Ishikawa (cell line): Measurements from ENCODE around the gene MAP7.

Experiments
- CEBPB ChIP-seq: IDR thresholded peaks from 2 replicates; pipeline ENCODE4 v1.6.1; 2012
- CREB1 ChIP-seq: IDR thresholded peaks from 2 replicates; pipeline ENCODE4 v1.6.1; 2012; ENCODE audit warnings: low read depth
- EGR1 ChIP-seq: IDR thresholded peaks from 2 replicates; pipeline ENCODE4 v1.6.1; 2012
- EP300 ChIP-seq: IDR thresholded peaks from 2 replicates; pipeline ENCODE4 v1.6.1; 2012; ENCODE audit warnings: borderline replicate concordance
- FOXM1 ChIP-seq: IDR thresholded peaks from 2 replicates; pipeline ENCODE4 v1.6.1; 2012; ENCODE audit warnings: low read depth, borderline replicate concordance
- NFIC ChIP-seq: IDR thresholded peaks from 2 replicates; pipeline ENCODE4 v1.6.1; 2012
- RAD21 ChIP-seq: IDR thresholded peaks from 2 replicates; pipeline ENCODE4 v1.6.1; 2012; ENCODE audit warnings: low read depth
- TAF1 ChIP-seq: IDR thresholded peaks from 2 replicates; pipeline ENCODE4 v1.6.1; 2012; ENCODE audit warnings: low read depth, mild to moderate bottlenecking
- TCF12 ChIP-seq: IDR thresholded peaks from 2 replicates; pipeline ENCODE4 v1.6.1; 2012; ENCODE audit warnings: low read depth
- TEAD4 ChIP-seq: IDR thresholded peaks from 2 replicates; pipeline ENCODE4 v1.6.1; 2012
- YY1 ChIP-seq: IDR thresholded peaks from 2 replicates; pipeline ENCODE4 v1.6.1; 2012; ENCODE audit warnings: low read depth
- ZBTB7A ChIP-seq: IDR thresholded peaks from 2 replicates; pipeline ENCODE4 v1.6.1; 2012; ENCODE audit warnings: low read depth
- TF ChIP-seq, protein P1 (sequence below): IDR thresholded peaks from 2 replicates; pipeline ENCODE4 v1.6.1; 2012
- TF ChIP-seq, protein P2 (sequence below): IDR thresholded peaks from 2 replicates; pipeline ENCODE4 v1.6.1; 2012
- TF ChIP-seq, protein P3 (sequence below): IDR thresholded peaks from 2 replicates; pipeline ENCODE4 v1.6.1; 2012; ENCODE audit warnings: low read depth, mild to moderate bottlenecking

Gene MAP7

DNA sequence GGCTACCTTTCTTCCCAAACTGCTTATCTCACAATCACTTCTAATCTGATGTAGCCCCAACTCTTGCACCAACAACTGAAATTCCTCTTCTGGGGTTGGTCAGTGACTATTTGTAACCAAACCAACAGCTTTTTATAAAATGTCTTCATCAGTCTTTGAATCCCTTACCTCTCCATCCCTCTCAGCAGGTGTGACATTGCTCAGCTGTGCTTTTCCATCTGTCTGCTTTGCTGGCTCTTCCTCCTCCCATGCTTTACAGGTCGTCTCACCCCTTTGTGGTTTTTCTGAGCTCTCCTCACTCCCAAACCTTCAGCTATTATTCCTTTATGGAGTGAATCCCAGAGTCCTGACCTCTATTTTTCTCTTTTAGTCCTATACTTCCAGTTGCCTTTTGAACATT lies 5.9 kb downstream of the MAP7 start:
- TF ChIP-seq, protein P1, sequence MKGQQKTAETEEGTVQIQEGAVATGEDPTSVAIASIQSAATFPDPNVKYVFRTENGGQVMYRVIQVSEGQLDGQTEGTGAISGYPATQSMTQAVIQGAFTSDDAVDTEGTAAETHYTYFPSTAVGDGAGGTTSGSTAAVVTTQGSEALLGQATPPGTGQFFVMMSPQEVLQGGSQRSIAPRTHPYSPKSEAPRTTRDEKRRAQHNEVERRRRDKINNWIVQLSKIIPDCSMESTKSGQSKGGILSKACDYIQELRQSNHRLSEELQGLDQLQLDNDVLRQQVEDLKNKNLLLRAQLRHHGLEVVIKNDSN: no peak
- no peak for TF ChIP-seq RAD21
- no peak for TF ChIP-seq TAF1
- TF ChIP-seq CREB1: no peak
- TF ChIP-seq, protein P2, sequence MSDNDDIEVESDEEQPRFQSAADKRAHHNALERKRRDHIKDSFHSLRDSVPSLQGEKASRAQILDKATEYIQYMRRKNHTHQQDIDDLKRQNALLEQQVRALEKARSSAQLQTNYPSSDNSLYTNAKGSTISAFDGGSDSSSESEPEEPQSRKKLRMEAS: no peak
- TF ChIP-seq, protein P3, sequence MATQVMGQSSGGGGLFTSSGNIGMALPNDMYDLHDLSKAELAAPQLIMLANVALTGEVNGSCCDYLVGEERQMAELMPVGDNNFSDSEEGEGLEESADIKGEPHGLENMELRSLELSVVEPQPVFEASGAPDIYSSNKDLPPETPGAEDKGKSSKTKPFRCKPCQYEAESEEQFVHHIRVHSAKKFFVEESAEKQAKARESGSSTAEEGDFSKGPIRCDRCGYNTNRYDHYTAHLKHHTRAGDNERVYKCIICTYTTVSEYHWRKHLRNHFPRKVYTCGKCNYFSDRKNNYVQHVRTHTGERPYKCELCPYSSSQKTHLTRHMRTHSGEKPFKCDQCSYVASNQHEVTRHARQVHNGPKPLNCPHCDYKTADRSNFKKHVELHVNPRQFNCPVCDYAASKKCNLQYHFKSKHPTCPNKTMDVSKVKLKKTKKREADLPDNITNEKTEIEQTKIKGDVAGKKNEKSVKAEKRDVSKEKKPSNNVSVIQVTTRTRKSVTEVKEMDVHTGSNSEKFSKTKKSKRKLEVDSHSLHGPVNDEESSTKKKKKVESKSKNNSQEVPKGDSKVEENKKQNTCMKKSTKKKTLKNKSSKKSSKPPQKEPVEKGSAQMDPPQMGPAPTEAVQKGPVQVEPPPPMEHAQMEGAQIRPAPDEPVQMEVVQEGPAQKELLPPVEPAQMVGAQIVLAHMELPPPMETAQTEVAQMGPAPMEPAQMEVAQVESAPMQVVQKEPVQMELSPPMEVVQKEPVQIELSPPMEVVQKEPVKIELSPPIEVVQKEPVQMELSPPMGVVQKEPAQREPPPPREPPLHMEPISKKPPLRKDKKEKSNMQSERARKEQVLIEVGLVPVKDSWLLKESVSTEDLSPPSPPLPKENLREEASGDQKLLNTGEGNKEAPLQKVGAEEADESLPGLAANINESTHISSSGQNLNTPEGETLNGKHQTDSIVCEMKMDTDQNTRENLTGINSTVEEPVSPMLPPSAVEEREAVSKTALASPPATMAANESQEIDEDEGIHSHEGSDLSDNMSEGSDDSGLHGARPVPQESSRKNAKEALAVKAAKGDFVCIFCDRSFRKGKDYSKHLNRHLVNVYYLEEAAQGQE: no peak
- no peak for TF ChIP-seq EGR1
- TF ChIP-seq TEAD4: no peak
- TF ChIP-seq ZBTB7A: no peak
- TF ChIP-seq CEBPB: no peak
- no peak for TF ChIP-seq TCF12
- no peak for TF ChIP-seq YY1
- TF ChIP-seq EP300: no peak
- no peak for TF ChIP-seq FOXM1
- no peak for TF ChIP-seq NFIC

DNA sequence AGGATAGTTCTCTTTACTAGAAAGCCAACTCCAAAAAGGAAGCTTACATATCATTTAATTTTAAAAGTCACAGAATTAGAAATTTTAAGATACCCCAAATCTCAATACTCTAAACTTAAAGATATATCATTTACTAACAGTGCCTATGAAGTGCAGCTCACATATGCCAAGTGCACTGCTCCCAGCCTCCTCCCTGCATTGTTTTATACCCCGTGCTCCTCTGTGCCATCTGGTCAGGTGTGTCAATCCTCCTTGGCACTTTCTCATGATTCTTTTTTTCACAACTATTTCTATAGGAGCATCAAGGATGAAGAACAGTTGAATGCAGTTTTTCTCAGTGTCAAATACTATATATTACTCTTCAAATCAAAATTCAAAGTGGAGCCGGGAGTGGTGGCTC lies 8.8 kb downstream of the MAP7 start:
- TF ChIP-seq YY1: no peak
- TF ChIP-seq TCF12: no peak
- TF ChIP-seq EGR1: no peak
- no peak for TF ChIP-seq FOXM1
- TF ChIP-seq, protein P3: no peak
- no peak for TF ChIP-seq ZBTB7A
- TF ChIP-seq EP300: no peak
- TF ChIP-seq, protein P2: no peak
- TF ChIP-seq, protein P1: no peak
- no peak for TF ChIP-seq CEBPB
- no peak for TF ChIP-seq TAF1

DNA sequence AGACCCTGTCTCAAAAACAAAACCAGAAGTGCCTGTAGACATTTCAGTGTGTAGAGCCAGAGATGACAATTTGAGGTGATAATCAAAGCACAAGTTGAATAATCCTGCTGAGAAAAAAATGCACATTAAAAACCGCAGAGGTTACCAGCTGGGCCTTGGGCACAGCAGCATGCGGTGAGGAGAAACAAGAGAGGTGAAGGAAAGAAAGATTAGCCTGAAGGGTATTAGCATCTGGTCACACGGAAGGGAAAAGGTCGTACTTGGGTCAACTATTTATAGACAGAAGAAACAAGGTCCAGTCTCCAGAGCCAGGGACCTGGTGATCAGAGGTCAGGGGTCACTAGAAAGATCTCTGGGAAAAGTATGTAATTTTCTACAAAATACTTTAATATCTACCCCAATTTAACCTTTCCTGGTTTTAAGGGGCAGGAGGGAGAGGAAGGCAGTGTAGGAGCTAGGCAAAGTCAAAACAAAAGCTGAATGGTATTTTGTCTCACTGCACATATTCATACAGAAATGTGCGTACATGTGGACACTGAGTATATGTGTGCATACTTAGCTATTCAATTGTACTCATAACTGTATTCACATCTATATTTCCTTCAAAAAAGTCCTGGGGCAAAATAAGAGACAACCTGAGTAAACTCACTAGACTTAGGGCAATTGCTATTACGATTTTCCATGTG lies 10.1 kb downstream of the MAP7 start:
- no peak for TF ChIP-seq NFIC
- no peak for TF ChIP-seq TAF1
- no peak for TF ChIP-seq CEBPB
- no peak for TF ChIP-seq RAD21
- TF ChIP-seq ZBTB7A: no peak
- TF ChIP-seq, protein P2: no peak
- no peak for TF ChIP-seq YY1
- TF ChIP-seq FOXM1: no peak
- no peak for TF ChIP-seq TEAD4
- no peak for TF ChIP-seq CREB1
- TF ChIP-seq, protein P3: no peak

DNA sequence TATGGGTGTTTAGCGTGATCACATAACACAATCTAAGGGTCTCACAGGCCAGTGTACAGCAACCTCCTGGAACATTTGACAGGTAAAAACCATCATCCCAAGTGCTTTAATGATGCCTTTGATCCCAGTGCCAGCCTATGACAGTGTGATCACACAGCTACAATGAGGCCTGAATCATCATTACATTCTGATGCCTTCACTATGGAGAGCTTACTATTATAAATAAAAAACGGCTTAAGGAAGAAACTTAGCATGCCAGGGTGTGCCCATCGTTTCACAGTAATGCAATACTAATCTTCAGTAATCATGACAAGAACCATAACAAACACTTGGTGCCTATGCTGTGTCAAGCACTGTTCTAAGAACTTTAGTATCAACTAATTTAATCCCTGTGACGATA lies 11.4 kb downstream of the MAP7 start:
- TF ChIP-seq ZBTB7A (no peak), TAF1 (no peak), EGR1 (no peak), TCF12 (no peak), CREB1 (no peak), TEAD4 (no peak), FOXM1 (no peak), CEBPB (no peak), YY1 (no peak)
- TF ChIP-seq, protein P1: no peak
- TF ChIP-seq, protein P3: no peak
- TF ChIP-seq, protein P2: no peak
